ENCODE measurements around the gene MYCN.

DNA sequence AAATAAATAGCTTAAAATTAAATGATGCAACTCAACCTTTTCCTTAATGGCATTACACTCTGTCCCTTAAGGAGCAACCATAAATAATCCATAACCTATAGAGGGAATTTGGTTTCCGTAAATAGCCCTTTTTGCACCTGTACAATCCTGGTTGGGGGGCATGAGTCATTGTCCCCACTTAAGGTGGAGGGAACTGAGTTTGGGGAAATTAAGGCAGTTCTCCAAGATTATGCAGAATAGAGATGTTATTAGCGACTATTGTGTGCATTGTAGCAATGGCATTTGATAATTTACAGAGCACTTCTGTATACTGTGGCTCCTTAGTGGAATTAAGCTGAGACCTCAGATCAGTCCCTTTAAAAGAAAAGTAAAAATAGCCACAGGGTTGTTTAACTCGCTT lies 6.6 kb downstream of the MYCN start:
- no peak for TF ChIP-seq CTCF (IDR thresholded peaks at IDR 0.05; ENCODE audit: low read depth, low read length)
- TF ChIP-seq POLR2A (IDR thresholded peaks at IDR 0.05; ENCODE audit: extremely low read depth, insufficient read length): no peak
- TF ChIP-seq MYC (IDR thresholded peaks at IDR 0.05; ENCODE audit: low read depth, low read length): no peak
- TF ChIP-seq, protein P1, sequence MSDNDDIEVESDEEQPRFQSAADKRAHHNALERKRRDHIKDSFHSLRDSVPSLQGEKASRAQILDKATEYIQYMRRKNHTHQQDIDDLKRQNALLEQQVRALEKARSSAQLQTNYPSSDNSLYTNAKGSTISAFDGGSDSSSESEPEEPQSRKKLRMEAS (IDR thresholded peaks at IDR 0.05; ENCODE audit: low read depth, low read length): no peak

Data from NB4 (cell line).